Right cardiac atrium (tissue), 5 donors: ENCODE data around the gene NHEJ1. TPM values are rescaled to one million over a fixed set of nuclear protein-coding genes. Genes with fewer than 3 reads are reported as not detected.

ENCODE experiments used
- ATAC-seq, 2 donors: fragments of 200-7000 bp; cut with Tn5 transposase; one replicate each; pipeline versions ENCODE4 v1.8.0 to v1.9.1; 2020; ENCODE audit warnings: moderate library complexity in 2 of 2, mild to moderate bottlenecking in 1 of 2
- DNase-seq, 3 donors: peaks; one replicate each; pipeline ENCODE4 v3.0.0-alpha.2; 2020
- H3K27ac ChIP-seq: one replicate; pipeline ENCODE4 v1.5.1; 2013; ENCODE audit warnings: mild to moderate bottlenecking, low read length, control low read depth, moderate library complexity
- H3K27me3 ChIP-seq: one replicate; pipeline ENCODE4 v1.6.1; 2013; ENCODE audit not compliant: control insufficient read depth, insufficient read depth
- H3K4me1 ChIP-seq: one replicate; pipeline ENCODE4 v1.6.1; 2013; ENCODE audit warnings: low read length; ENCODE audit not compliant: control insufficient read depth, insufficient read depth
- H3K4me3 ChIP-seq: one replicate; pipeline ENCODE4 v1.5.1; 2013; ENCODE audit warnings: low read length, control low read depth
- H3K9me3 ChIP-seq: one replicate; pipeline ENCODE4 v1.6.1; 2013; ENCODE audit warnings: low read length; ENCODE audit not compliant: control insufficient read depth
- WGBS: extraction: QIAGEN DNeasy Blood & Tissue Kit; methylation state at CpG from one replicate; pipeline ENCODE4 v1.1.7; 2013; 5-methylcytosine and 5-hydroxymethylcytosine counted together
- intact Hi-C, 4 donors: fragments of 100-400 bp; cut with DNase I; formaldehyde crosslinking; loops; one replicate each; pipeline versions ENCODE4 v1.11.0 to v1.14.0; 2022 to 2023
- polyA plus RNA-seq: library from polyadenylated mRNA; stranded (reverse); fragments of 200-250 nt; gene quantifications from one replicate; pipeline ENCODE4 v1.2.3, GENCODE V29; 2013
- total RNA-seq, 4 donors: library from RNA; stranded (reverse); fragmentation: NEBNext Ultra II Directional; extraction: Animal tissue kit (Norgen Biotek cat#: 25700); gene quantifications; one replicate each; pipeline ENCODE4 v1.2.1, GENCODE V29; 2021
- donor health status: healthy with polysubstance abuse.
- donor health status: DM: no; HTN: yes; CAD: no.
- donor health status: DM: no; HTN: no; CAD: no.
- donor health status: DM: no; HTN: yes; CAD: no; lungs with severe emphysema.
- donor health status: DM: yes; HTN: yes; CAD: no.

Gene NHEJ1
- total and polyA plus RNA-seq, 5 donors: 5.4 to 9.4 (median 9.1) TPM

- ATAC-seq (no peak), DNase-seq (no peak)
- Histone ChIP-seq H3K27me3 (no peaks in the 10 kb centered on the region), H3K27ac (no peak overlapping the region), H3K9me3 (no peaks in the 10 kb centered on the region), H3K4me1 (peaks cover 2% of the 10 kb centered on the region), H3K4me3 (no peak overlapping the region)
- intact Hi-C loops: no loop called here
Measured at GRCh38 chr2:219086196-219086595, 74.4 kb downstream of the NHEJ1 start.

- H3K4me1 ChIP-seq: peaks cover 2% of the 10 kb centered on the region
- ATAC-seq (no peak), DNase-seq (no peak)
- intact Hi-C loops: no loop called here
- H3K4me3 ChIP-seq: no peak overlapping the region
- no peak overlapping the region for H3K27ac ChIP-seq
- H3K9me3 ChIP-seq: no peaks in the 10 kb centered on the region
- H3K27me3 ChIP-seq: no peaks in the 10 kb centered on the region
Measured at GRCh38 chr2:219084791-219085190, 75.8 kb downstream of the NHEJ1 start.

- H3K4me1 ChIP-seq: peaks cover 2% of the 10 kb centered on the region
- H3K9me3 ChIP-seq: no peaks in the 10 kb centered on the region
- no peak overlapping the region for H3K4me3 ChIP-seq
- 40% methylated on average over 5 of the region's 5 CpGs for WGBS
- intact Hi-C loops: no loop called here
- no peak overlapping the region for H3K27ac ChIP-seq
- no peaks in the 10 kb centered on the region for H3K27me3 ChIP-seq
- ATAC-seq: peak; percentile 36 to 70
- peak; percentile 53 to 74 (median 72) for DNase-seq
Measured at GRCh38 chr2:219082332-219082958, 78.2 kb downstream of the NHEJ1 start.

- no peak for DNase-seq
- peaks cover 2% of the 10 kb centered on the region for H3K4me1 ChIP-seq
- H3K27me3 ChIP-seq: no peaks in the 10 kb centered on the region
- no peak overlapping the region for H3K4me3 ChIP-seq
- ATAC-seq: peak in 1 of 2 donors; percentile 32
- H3K27ac ChIP-seq: no peak overlapping the region
- intact Hi-C loops: no loop called here
- no peaks in the 10 kb centered on the region for H3K9me3 ChIP-seq
Measured at GRCh38 chr2:219081701-219082331, 78.8 kb downstream of the NHEJ1 start.

- ATAC-seq (no peak), DNase-seq (no peak)
- Histone ChIP-seq H3K4me3 (no peak overlapping the region), H3K27ac (no peak overlapping the region), H3K9me3 (no peaks in the 10 kb centered on the region), H3K27me3 (no peaks in the 10 kb centered on the region), H3K4me1 (peaks cover 2% of the 10 kb centered on the region)
- intact Hi-C loops: no loop called here
- 88% methylated on average over 7 of the region's 7 CpGs for WGBS
Measured at GRCh38 chr2:219081096-219081495, 79.5 kb downstream of the NHEJ1 start.

GRCh38 chr2:219079417-219079816 is 81.2 kb downstream of the NHEJ1 start:
- Histone ChIP-seq H3K9me3 (no peaks in the 10 kb centered on the region), H3K4me3 (no peak overlapping the region), H3K27me3 (no peaks in the 10 kb centered on the region), H3K27ac (no peak overlapping the region), H3K4me1 (peaks cover 2% of the 10 kb centered on the region)
- DNase-seq: no peak
- intact Hi-C loops: no loop called here
- ATAC-seq: no peak
- WGBS: 89% methylated on average over 2 of the region's 2 CpGs

- Histone ChIP-seq H3K4me3 (no peak overlapping the region), H3K4me1 (peaks cover 2% of the 10 kb centered on the region), H3K9me3 (no peaks in the 10 kb centered on the region), H3K27ac (no peak overlapping the region), H3K27me3 (no peaks in the 10 kb centered on the region)
- 96% methylated on average over 4 of the region's 4 CpGs for whole genome bisulfite sequencing
- intact Hi-C loops: no loop called here
- ATAC-seq (no peak), DNase-seq (no peak)
Measured at GRCh38 chr2:219078951-219079350, 81.7 kb downstream of the NHEJ1 start.

- H3K27me3 ChIP-seq: no peaks in the 10 kb centered on the region
- no peak for DNase-seq
- WGBS: 82% methylated on average over 3 of the region's 3 CpGs
- H3K4me1 ChIP-seq: peaks cover 2% of the 10 kb centered on the region
- ATAC-seq: no peak
- H3K27ac ChIP-seq: no peak overlapping the region
- H3K4me3 ChIP-seq: no peak overlapping the region
- intact Hi-C loops: no loop called here
- no peaks in the 10 kb centered on the region for H3K9me3 ChIP-seq
Measured at GRCh38 chr2:219078126-219078525, 82.5 kb downstream of the NHEJ1 start.

- Histone ChIP-seq H3K4me3 (no peak overlapping the region), H3K27ac (no peak overlapping the region), H3K4me1 (no peaks in the 10 kb centered on the region), H3K27me3 (no peaks in the 10 kb centered on the region), H3K9me3 (no peaks in the 10 kb centered on the region)
- ATAC-seq (no peak), DNase-seq (no peak)
- 89% methylated on average over 3 of the region's 3 CpGs for WGBS
- intact Hi-C loops: no loop called here
Measured at GRCh38 chr2:219076253-219076652, 84.4 kb downstream of the NHEJ1 start.

- no peak overlapping the region for H3K4me3 ChIP-seq
- no peaks in the 10 kb centered on the region for H3K27me3 ChIP-seq
- intact Hi-C loops: loop anchor here in 1 of 4 donors (5.0 kb wide), 1 partner anchor 44 kb away; no protein-coding TSS in a partner anchor
- no peaks in the 10 kb centered on the region for H3K4me1 ChIP-seq
- no peak for DNase-seq
- no peaks in the 10 kb centered on the region for H3K9me3 ChIP-seq
- WGBS: 56% methylated on average over 14 of the region's 14 CpGs
- no peak overlapping the region for H3K27ac ChIP-seq
- ATAC-seq: peak in 1 of 2 donors; percentile 46
Measured at GRCh38 chr2:219073413-219074129, 87.0 kb downstream of the NHEJ1 start.

- Histone ChIP-seq H3K9me3 (no peaks in the 10 kb centered on the region), H3K27ac (no peak overlapping the region), H3K4me1 (no peaks in the 10 kb centered on the region), H3K4me3 (no peak overlapping the region), H3K27me3 (no peaks in the 10 kb centered on the region)
- 86% methylated on average over 9 of the region's 9 CpGs for WGBS
- ATAC-seq: no peak
- intact Hi-C loops: loop anchor here in 1 of 4 donors (5.0 kb wide), 1 partner anchor 45 kb away; no protein-coding TSS in a partner anchor
- no peak for DNase-seq
Measured at GRCh38 chr2:219072741-219073250, 87.8 kb downstream of the NHEJ1 start.
